ENCODE results near the gene SCN2A. TPM values are rescaled to one million over a fixed set of nuclear protein-coding genes. Genes with fewer than 3 reads are reported as not detected.

SCN2A gene
- total RNA-seq, 1 donor from 2014 or later = 0.05 TPM

- intact Hi-C loops (cut with DNase I) = no loop called here
- no peak for DNase-seq
These were observed 201.2 kb downstream of the SCN2A start for GRCh38 chr2:165440367-165440766.

More at GRCh38 chr2:165440367-165440766, 201.2 kb downstream of the SCN2A start:
- no peak for ATAC-seq (ENCODE audit: poor library complexity)

Other genes with a start within 250 kb of the SCN2A start
- gene SCN3A, start 35.4 kb upstream of the SCN2A start, total RNA-seq = 0.89 TPM
- 4.1 TPM for gene CSRNP3, start 230.3 kb downstream of the SCN2A start, total RNA-seq

Measured in Right ventricle myocardium superior (tissue), 1 donor.